Skin epidermis (tissue), 12 donors: Measurements from ENCODE around the gene CD209.
"Not testable (repeated sequence)": the region's sequence is repeated elsewhere in the genome, so short reads cannot be mapped to it uniquely, and the experiment has no call there.

ENCODE experiments used
- H3K27ac ChIP-seq, 21 experiments: fragments of 200-600 bp; sonication (generic) in 11 of 21; one replicate each; pipeline ENCODE4 v1.5.0; 2020; ENCODE audit warnings: mild to moderate bottlenecking in 3 of 21, inconsistent platforms in 2 of 21, moderate library complexity in 2 of 21
- H3K4me3 ChIP-seq, 7 experiments: fragments of 200-600 bp; sonication (generic) in 2 of 7; one replicate each; pipeline ENCODE4 v1.5.0; 2020; ENCODE audit warnings: inconsistent platforms in 2 of 7, mild to moderate bottlenecking in 2 of 7, moderate library complexity in 1 of 7

The CD209 gene

DNA sequence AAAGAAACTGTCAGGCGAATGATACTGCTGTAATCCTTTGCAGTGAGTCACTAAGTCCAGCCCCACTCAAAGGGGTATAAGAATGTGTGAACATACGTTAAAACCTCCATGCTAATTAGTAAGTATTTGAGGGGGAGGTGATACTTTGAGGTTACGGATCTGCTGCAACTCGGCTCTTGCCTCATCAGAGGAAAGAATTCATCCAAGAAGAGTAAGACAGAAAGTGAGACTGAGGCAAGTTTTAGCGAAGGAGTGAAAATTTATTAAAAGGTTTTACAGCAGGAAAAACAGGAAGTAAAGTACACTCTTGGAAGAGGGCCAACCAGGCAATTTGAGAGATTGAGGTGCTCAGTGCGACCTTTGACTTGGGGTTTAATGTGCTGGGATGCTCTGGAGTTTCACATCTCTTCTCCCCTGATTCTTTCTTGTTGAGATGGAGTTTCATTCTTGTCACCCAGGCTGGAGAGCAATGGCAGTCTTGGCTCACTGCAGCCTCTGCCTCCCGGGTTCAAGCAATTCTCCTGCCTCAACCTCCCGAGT, 25.5 kb upstream of the CD209 start:
- Histone ChIP-seq H3K27ac (peak overlapping the region in 2 of 21 experiments; percentile 52 to 62), H3K4me3 (no peak overlapping the region)

GRCh38 chr19:7771072-7771471, 23.7 kb upstream of the CD209 start:
- Histone ChIP-seq H3K4me3 (no peak overlapping the region), H3K27ac (no peak overlapping the region)

DNA sequence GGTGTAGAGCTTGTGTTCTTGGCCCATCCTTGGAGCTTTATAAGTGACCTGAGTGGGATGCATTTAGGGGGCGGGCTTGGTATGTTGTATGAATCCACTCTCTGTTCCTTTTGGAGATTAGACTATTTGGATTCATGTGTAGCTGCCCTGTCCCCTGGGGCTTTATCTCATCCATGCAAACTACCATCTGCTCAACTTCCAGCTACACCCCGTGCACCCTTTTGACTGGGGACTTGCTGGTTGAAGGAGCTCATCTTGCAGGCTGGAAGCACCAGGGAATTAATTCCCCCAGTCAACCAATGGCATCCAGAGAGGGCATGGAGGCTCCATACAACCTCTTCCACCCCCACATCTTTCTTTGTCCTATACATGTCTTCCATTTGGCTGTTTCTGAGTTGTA, 21.8 kb upstream of the CD209 start:
- H3K27ac ChIP-seq = no peak overlapping the region
- H3K4me3 ChIP-seq = no peak overlapping the region

GRCh38 chr19:7767487-7767886, 20.2 kb upstream of the CD209 start:
- H3K27ac ChIP-seq = no peak overlapping the region

DNA sequence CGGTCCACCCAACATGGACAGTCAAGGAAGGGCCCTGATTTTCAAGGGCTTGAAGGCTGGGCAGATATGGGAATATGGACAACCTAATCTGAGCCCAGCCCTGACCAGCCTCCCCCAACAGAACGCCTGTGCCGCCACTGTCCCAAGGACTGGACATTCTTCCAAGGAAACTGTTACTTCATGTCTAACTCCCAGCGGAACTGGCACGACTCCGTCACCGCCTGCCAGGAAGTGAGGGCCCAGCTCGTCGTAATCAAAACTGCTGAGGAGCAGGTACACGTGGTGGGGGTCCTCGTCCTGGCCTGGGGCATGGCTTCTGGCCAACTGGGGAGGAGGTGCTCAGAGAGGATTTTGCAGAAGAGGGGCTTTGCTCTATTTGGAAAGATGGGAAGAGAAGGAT, 19.2 kb upstream of the CD209 start:
- H3K4me3 ChIP-seq = no peak overlapping the region
- H3K27ac ChIP-seq = no peak overlapping the region

More at GRCh38 chr19:7767487-7767886, 20.2 kb upstream of the CD209 start:
- H3K4me3 ChIP-seq = no peak overlapping the region

DNA sequence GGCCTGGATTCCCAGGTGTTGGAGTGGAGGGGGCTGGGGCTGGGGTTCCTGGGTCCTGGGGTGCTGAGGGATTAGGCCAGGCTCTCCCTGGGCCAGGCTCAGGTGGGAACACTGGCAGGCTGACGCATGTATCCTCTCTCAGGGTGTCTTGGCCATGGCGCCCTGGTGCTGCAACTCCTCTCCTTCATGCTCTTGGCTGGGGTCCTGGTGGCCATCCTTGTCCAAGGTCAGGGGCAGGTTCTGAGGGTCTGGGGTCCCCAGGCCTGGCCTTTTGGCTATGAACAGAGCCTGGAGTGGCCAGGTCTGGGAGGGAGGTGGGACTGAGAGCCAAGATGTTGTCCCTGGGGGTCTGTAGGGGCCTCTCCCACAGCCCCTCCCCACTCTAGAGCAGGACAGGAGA, 17.7 kb upstream of the CD209 start:
- not testable (repeated sequence) for H3K27ac ChIP-seq, H3K4me3 ChIP-seq

GRCh38 chr19:7764157-7764556, 16.8 kb upstream of the CD209 start:
- H3K4me3 ChIP-seq, H3K27ac ChIP-seq: not testable (repeated sequence)

DNA sequence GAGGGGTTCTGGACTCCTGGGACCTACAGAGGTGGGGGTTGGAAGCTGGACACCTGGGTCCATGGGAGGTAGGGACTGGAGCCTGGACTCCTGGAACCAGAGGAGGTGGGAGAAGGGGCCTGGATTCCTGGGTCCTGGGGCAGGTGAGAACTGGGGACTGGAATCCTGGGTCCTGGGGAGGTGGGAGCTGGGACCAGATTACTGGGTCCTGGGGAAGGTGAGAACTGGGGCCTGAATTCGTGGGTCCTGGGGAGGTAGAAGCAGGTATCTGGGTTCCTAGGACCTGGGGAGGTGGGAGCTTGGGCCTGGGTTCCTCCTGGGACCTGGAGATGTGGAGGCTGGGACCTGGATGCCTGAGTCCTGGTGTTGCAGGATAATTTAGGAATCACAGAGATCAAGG, 16.4 kb upstream of the CD209 start:
- Histone ChIP-seq H3K27ac (no peak overlapping the region), H3K4me3 (no peak overlapping the region)

- no peak within 1 kb of the TSS for H3K27ac ChIP-seq
Measured at GRCh38 chr19:7762719-7763293, 15.5 kb upstream of the CD209 start, which contains the start of gene CLEC4M. Gene CLEC4M, plus strand, starts transcription at chr19:7763243. Its CDS starts 24 bp downstream, at chr19:7763267.

DNA sequence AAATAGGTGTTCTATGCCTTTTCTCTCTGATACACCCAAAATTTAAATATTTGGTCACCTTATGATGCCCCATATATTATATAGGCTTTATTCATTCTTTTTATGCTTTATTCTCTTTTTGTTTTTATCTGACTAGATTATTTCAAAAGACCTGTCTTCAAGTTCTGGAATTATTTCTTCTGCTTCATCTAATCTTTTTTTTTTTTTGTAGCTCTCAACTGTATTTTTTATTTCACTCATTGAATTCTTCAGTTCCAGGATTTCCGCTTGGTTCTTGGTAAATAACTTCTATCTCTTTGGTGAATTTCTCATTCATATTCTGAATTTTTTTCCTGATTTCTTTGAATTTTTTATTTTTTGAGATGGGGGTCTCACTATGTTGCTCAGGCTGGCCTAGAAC, 11.8 kb upstream of the CD209 start:
- Histone ChIP-seq H3K27ac (no peak overlapping the region), H3K4me3 (no peak overlapping the region)

More at GRCh38 chr19:7762719-7763293, 15.5 kb upstream of the CD209 start, which contains the start of gene CLEC4M:
- no peak within 1 kb of the TSS for H3K4me3 ChIP-seq

DNA sequence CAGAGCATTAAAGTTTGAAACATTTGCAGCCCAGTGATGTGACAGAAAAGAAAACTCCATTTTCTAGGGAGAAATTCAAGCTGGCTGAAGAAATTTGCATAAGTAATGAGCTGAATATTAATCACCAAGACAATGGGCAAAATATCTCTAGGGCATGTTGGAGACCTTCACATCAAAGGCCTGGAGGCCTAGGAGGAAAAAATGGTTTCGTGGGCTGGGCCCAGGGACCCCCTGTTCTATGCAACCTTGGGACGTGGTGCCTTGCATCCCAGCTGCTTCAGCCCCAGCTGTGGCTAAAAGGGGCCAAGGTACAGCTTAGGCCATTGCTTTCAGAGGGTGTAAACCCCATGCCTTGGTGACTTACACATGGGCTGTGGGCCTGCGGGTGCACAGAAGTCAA, 10.0 kb upstream of the CD209 start:
- Histone ChIP-seq H3K27ac (no peak overlapping the region), H3K4me3 (no peak overlapping the region)

GRCh38 chr19:7756258-7756657, 8.9 kb upstream of the CD209 start:
- Histone ChIP-seq H3K4me3 (no peak overlapping the region), H3K27ac (no peak overlapping the region)

GRCh38 chr19:7751157-7751783, 3.9 kb upstream of the CD209 start:
- H3K27ac ChIP-seq = no peak overlapping the region
- no peak overlapping the region for H3K4me3 ChIP-seq

DNA sequence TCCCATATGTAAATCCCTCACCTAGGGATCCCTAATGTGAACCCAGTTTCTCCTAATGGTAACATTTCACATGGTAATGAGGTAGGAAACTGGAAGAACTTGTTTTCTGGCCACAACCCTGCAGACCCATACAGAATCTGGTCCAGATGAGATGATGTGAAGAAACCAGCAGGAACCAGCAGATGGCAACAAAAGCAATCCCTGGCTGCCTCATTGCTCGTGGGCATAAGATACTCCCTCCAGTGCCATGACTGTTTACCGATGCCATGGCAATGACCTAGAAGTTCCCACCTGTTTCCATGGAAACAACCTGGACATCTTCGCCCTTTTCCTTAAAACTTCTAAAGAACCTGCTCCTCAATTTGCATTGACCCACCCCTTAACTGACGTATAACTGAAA, 1.4 kb upstream of the CD209 start:
- no peak overlapping the region for H3K4me3 ChIP-seq
- H3K27ac ChIP-seq = no peak overlapping the region

GRCh38 chr19:7748171-7748570, 837 bp upstream of the CD209 start:
- no peak overlapping the region for H3K4me3 ChIP-seq

GRCh38 chr19:7746306-7746705, 1.0 kb downstream of the CD209 start:
- peak overlapping the region in 4 of 21 experiments; percentile 1 to 54 (median 24) for H3K27ac ChIP-seq
- not testable (repeated sequence) for H3K4me3 ChIP-seq

More at GRCh38 chr19:7748171-7748570, 837 bp upstream of the CD209 start:
- no peak overlapping the region for H3K27ac ChIP-seq

GRCh38 chr19:7744871-7745650, 2.3 kb downstream of the CD209 start:
- no peak overlapping the region for H3K27ac ChIP-seq
- H3K4me3 ChIP-seq = no peak overlapping the region

- H3K4me3 ChIP-seq = no peak overlapping the region
- H3K27ac ChIP-seq = no peak overlapping the region
Measured at GRCh38 chr19:7744199-7744786, 3.0 kb downstream of the CD209 start.

- no peak overlapping the region for H3K27ac ChIP-seq
- H3K4me3 ChIP-seq = no peak overlapping the region
Measured at GRCh38 chr19:7743425-7743841, 3.9 kb downstream of the CD209 start.

- Histone ChIP-seq H3K4me3 (no peak overlapping the region), H3K27ac (no peak overlapping the region)
Measured at GRCh38 chr19:7742991-7743390, 4.3 kb downstream of the CD209 start.
